ENCODE measurements around the gene ID3.
"Not testable (repeated sequence)": the region's sequence is repeated elsewhere in the genome, so short reads cannot be mapped to it uniquely, and the experiment has no call there.

The ID3 gene

DNA sequence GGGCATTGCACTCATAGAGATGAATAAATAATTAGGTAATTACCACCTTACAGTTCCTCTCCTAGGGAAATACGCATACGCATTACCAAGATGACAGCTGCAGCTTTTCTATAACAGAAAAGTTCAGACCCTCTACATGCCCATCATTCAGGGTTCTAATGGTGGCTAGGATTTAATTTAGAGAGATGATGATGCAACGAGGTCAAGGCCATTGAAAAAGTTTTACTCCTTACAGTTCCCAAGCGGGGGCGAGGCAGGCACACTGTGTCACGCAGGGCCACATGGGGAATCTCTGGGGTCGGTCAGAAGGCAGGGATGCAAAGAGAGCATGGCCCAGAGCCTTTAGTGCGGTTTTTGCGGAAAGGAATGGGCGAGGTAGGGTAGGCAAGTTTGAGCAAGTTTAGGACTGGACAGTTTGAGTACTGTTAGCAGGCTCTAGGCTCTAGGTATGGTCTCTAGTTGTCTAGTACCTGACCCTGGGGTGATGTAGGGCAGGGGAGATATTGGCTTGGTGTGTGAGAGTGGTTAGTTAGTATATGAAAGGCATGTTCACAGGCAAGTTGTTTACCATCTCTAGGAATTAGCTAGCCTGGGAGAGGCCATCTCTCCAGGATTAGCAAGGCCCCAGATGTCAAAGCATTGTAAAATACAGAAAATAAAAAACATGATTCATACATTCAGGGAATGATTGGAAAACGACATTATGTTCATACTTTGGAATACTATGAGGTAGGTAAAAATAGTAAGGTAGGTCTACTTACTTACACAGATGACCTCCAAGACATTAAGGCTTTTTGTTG lies 29.6 kb upstream of the ID3 start:
- no peak for DNase-seq

DNA sequence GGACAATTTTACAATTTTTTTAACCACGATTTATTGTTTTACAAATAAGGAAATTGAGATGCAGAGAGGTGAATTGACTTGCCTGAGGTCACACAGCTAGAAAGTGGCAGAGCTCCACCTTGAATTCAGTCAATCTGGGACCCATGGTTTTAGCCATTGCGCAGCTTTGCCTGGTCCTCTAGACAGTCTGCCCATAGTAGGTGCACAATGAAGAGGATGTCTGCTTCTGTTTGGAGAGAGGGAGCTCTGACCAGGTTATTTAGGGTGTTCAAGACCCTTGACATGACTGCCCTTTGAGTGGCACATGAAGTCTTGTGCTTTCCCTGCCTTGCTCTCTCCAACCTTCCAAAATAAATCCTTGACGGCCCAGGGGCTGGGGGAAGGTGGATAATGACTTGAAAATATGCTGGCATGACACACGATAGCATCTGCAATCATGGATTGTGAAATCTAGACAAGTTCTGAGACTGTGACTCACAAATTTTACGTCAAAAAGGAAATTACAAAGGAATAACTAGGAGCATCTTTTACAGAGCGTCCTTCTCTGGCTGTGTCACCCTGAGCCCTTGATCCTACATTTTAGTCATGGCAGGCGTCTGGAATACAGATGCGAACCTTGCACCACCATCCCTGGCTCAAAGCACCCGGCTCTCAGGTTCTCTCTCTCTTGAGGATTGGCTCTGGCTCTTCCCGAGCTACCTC lies 26.2 kb upstream of the ID3 start:
- DNase-seq, result peak; percentile 78

DNA sequence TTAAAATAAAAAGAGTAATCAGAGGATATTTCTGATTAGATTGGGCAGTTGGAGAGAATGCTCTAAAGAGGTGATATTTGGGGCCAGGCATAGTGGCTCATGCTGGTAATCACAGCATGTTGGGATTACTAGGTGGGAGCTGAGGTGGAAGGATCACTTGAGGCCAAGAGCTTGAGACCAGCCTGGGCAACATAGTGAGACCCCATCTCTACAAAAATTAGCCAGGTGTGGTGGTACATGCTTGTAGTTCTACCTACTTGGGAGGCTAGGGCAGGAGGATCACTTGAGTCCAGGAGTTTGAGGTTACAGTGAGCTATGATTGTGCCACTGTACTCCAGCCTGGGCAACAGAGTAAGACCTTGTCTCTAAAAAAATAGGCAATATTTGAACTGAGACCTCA lies 24.4 kb upstream of the ID3 start:
- DNase-seq, result not testable (repeated sequence)

DNA sequence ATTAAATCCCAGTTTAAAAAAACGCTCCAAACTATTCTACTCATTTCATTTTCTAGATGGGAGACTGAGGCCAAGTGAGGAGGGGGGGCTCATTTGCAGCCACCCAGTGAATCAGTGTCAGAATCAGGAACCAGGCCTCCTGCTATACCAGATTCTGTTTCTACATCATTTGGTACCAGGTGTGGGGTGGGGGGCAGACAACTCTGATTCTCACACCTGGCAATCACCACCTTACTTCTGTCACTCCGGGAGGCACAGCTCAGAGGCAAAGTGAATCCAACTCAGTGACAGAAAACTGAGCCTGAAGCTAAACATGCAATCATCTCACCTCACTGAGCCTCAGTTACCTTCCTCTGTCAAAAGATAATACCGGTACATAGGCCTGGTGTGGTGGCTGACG lies 23.5 kb upstream of the ID3 start:
- no peak for DNase-seq

DNA sequence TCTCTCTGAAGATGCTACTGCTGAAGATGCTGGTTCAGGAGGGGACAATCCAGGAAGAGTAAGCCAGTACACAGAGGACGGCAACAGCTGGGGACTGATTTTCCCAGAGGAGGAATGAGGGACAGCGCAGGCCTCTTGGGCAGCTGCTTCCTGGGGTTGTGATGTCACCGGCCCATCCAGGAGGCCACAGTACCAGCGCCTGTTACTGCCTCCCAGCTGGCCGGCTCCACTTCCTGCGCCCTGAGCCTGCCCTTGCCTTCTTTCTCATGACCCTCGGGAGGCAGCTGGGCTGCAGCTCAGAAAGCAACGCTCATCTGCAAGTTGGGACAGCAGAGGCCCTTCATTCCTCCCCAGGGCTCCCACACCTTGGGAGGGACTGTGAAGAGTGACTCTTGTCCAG lies 21.9 kb upstream of the ID3 start:
- DNase-seq, result no peak

DNA sequence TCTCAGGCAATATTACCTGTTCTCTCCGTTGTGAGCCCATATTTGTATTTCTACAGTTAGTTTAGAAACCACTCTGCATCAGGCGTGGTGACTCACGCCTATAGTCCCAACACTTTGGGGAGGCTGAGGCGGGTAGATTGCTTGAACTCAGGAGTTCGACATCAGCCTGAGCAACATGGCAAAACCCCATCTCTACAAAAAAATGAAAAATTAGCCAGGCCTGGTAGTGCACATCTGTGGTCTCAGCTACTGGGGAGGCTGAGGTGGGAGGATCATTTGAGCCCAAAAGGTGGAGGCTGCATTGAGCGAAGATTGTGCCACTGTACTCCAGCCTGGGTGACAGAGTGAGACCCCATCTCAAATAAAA lies 19.7 kb upstream of the ID3 start:
- no peak for DNase-seq

DNA sequence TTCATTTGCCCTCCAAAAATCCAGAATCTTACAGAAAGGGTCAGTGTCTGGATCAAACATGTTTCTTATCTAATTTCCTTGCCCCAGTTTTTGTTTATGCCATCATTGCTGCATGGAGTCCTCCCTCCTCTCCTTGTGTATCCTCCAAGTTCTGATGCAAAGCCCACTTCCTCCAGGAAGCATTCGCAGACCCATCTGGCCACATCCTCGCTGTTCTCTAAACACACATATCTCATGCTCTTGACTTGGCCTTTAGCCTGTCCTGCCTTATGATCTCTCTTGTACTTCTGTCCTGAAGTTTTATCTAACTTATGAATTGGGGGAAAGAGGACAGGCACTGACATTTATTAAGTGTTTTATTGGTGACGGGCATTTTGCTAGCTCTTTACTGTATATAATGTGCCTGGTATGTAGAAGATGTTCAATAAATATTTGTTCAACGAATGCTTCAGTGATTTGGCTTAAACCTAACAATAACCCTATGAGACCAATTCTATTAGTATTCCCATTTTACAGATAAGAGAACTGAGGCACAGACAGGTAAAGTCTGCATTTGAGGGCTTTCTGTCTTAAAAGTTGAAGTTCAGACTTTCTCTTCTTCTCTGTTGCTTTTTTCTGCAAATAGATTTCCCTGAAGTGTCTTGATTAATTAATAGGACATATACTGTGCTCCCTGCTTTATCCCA lies 19.2 kb upstream of the ID3 start:
- DNase-seq, result peak; percentile 45

DNA sequence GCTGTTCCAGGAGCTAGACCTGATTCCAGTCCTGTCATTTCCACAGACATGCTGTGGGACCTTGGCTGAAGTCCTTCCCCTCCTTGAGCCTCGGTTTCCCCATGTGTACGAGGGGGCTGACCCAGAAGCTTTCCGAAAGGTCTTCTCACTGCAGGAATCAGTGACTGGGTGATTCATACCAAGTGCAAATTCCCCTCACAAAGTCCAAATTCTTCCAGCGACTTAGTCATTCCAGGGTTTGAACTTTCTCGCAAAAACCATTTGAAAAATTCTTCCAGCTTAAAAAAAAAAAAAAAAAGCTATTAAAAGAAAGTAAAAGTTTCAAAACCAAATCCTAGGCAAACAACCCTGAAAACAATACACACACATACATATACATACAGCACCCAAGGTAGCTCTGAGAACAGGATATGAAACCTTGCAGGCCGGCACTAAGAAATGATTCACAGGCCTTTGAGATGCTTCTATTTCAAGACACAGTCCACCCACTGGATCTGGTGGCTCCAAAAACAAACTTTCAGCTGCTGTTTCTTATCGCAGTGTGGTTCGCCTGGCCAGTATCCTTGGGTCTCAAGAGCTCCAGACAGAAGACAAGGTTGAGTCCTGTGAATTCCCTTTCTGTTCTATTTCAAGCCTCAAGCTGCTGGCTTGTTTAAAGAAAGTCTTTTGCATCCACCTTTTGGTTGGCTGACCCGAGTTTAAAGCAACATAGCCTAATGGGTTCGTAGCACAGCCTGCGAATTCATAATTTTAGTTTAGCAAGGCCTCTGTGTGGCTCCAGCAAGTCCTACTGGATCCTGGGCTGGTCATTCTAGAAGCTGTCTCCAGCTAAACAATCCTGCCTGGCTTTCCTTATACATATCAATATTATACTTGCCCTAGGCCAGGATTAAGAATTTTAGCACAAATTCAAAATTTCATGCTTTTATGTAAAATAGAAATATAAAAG lies 18.0 kb upstream of the ID3 start:
- DNase-seq, result peak; percentile 88

DNA sequence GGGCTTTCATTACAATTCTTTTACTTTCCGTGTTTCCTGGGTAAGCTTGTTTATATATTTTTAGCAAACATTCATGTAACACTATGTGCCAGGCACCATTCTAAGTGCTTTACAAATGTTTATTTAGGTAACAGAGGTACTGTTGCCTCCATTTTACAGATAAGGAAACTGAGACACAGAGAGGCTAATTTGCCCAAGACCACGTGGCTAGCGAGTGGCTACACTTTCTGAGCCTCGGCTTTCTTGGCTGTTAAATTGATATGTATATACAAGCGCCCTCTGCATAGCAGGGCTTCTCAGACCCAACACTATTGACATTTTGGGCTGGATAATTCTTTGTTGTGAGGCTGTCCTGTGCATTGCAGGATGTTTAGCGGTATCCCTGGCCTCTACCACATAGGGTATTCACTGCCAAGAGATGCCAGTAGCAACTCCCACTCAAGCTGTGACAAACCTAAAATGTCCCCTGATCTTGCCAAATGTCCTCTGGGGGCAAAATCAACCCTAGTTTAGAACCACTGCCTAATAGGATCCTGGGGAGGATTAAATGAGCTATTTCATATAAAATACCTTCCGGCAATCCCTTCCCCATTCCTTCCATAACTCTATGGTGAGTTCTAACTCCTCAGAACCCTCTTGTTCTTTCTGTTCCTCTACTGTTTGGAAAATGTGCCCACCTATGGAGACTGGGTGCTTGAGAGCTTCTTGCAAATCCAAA lies 17.2 kb upstream of the ID3 start:
- no peak for DNase-seq

DNA sequence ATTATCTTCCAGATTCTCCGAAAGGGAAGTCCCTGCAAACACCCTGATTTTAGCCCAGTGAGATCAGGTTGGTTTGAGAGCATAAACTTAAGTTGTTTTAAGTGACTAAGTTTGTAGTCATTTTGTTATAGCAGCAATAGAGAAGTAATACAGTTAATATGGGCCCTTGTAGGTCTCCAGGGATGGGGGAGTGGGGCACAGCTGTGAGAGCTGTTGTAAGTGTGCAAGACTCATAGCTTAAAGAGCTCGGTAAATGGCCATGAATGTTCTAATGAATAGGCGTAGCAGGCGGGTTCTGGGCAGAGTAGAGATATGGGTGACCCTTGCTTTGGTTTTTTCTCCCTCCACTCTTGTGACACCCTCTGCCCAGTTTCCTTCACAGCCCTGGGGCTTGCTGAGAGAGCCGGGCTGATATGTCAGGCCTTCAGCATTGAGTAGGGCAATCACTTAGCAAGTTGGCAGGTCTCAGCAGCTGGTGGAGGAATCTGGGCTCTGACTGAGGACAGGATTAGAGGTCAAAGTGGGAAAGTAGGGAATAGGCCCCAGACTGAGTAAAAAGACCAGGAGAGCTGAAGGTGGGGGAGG lies 16.0 kb upstream of the ID3 start:
- DNase-seq, result no peak

DNA sequence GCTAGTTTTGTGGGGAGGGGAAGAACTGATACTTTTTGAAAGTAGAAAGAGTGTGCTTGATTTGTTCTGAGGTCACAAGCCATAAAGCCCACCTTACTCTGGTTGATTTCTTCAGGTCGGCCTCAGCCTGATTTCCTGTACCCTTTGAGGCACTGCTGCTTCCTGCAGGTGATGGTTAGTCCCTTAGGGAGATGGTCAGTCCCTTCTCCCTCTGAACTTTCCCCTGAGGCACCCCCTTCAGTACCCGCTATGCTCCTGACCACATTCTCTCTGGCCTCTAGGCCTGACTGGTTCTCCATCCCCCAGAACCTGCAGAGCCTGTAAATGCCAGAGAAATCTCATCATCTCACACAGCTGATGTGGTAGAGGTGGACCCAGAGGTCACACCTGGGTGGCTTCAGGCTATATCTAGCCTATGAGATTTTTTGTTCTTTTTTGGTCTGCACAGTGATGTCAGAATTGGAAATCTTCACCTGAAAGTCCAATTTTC lies 15.0 kb upstream of the ID3 start:
- no peak for DNase-seq

DNA sequence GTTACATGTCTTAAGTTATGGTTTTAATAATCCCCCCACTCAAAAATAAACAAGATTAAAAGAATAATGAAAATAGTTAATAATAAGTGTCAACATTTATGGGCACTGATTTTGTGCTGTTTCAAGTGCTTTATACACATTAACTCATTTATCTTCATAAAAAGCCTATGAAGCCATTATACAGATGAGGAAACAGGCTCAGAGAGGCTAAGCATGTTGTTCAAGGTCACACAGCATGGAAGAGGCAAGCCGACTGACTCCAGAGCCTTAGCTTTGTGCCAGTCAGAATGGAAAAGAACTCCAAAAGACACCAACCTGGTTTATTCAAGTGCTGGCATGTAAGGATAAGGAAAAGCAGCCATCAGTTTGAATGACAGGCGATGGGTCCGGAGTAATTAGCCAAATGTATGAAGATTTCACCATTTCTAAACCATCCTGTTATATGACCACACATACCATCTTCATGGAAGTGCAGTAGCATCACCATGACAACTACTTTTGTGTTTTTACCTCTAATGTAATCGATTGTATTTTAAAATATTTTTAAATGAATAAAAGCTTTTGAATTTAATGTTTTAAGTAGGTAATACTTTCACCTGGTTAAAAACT lies 14.4 kb upstream of the ID3 start:
- no peak for DNase-seq

DNA sequence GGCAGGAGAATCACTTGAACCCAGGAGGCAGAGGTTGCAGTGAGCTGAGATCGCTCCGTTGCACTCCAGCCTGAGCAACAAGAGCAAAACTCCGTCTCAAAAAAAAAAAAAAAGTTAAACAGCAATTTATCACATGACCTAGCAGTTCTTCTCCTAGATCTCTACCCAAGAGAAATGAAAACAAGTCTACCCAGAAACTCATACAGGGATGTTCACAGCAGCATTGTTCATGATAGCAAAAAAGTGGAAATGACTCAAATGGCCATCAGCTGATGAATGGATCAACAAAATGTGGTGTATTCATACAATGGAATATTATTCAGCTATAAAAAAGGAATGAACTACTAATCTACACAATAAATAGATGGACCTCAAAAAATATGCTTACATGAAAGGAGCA lies 12.2 kb upstream of the ID3 start:
- no peak for DNase-seq

DNA sequence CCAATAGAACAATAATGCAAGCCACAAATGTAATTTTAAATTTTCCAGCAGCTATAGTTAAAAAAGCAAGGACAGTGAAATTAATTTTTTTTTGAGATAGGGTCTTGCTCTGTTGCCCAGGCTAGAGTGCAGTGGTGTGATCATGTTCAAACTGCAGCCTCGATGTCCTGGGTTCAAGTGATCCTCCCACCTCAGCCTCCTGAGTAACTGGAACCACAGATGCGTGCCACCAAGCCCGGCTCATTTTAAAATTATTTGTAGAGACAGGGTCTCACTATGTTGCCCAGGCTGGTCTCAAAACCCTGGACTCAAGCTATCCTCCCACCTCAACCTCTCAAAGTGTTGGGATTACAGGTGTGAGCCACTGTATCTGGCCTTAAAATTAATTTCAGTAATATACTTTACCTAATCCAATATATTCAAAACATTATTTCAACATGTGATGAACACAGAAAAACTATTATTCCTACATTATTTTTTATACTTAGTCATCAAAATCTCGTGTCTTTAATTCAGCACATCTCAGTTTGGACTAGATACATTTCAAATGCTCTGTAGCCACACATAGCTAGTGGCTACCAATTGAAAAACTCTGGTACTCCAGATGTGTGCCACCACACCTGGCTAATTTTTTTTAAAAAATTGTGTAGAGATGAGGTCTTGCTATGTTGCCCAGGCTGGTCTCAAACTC lies 10.8 kb upstream of the ID3 start:
- no peak for DNase-seq

DNA sequence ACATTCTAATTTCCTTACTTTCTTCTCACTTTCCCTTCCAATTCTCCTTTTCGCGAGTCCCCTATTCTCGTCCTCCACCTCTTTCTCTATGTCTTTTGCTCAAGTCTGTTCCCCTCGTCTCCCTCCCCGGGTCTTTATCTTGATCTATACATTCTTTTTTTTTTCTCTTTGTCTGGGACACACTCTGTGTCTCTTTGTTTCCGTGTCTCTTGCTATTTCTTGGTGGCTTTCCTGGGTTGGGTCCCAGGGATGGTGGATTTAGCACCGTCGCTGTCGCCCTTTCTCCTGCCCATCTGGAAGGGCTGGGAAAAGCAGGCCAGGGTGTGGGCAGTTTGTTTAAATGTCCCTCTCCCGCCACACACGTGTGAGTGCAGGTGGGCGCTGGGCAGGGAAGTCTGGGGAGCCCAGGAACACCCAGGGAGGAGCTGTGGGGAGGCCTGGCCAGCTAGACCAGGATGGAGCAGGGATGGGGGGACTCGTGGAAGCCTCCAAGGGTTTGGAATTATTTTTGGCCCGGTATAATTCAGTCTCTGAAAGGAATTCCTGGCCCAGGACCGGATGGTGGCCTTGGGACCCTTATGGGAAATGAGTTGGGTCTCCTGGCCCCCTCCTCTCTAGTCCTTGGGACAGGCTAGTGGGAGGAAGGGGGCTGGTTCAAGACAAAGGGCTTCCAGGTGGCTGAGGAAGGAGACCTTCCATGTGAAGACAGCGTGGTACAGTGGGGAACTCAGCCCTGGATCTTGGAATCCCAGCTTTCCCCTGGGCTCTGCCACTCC lies 9.5 kb upstream of the ID3 start:
- no peak for DNase-seq

DNA sequence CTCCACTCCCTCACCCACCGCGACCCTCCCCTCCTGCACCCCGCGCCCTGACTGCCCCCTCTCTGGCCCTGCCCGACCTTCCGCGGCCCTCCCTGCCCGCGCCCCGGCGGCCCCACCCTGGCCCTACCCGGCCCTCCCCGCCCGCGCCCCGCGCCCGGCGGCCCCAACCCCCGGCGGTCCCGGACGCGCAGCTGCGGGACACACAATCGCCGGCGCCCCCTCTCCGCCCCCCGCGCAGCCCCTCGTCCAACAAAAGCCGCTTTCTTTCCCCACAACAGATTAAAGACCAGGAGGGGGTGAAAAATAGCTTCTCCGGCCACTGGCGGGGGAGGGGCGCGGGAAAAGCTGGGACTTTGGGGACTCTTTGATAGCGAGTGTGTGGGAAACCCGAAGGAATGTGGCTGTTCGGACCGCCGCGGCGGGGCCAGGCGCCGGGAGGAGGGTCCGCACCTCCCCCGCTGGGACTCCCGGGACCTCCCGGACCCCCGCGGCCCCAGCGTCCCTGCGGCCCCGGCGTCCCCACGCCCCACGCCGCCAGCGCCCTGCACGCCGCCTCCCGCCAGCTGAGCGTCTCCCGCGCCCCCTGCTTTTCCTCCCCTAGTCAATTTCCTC lies 8.8 kb upstream of the ID3 start:
- no peak for DNase-seq

DNA sequence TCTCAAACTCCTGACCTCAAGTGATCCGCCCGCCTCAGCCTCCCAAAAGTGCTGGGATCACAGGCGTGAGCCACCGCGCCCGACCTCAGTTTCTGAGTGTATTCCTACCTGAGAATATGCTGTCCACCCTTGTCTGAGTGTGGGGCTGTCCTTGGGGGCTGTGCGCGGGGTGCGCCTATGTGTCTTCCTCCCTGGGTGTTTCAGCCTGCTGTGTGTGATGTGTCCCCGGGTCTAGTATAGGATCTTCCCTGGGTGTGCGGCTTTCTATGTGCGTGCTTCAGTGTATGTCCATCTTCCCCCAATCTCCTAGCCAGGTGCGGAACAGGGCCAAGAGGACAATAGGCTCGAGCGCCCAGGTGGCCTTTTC lies 8.3 kb upstream of the ID3 start:
- no peak for DNase-seq

DNA sequence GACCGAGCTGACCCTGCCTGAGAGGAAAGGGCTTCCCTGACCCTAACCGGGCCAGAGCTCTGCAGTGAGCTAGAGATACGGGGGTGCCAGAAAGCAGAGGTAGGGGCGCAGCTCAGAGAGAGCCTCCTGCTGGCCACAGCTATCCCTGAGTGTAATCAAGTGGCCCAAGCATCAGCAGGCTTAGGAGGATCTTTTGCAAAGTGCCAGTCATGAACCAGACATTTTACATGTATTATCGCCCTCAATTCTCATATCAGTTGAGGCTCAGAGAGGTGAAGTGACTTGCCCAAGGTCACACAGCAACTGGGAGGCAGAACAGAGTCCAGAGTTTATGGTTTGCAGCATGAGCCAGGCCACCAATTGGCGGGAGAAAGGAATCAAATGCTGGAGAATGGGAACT lies 7.0 kb upstream of the ID3 start:
- DNase-seq, result no peak

DNA sequence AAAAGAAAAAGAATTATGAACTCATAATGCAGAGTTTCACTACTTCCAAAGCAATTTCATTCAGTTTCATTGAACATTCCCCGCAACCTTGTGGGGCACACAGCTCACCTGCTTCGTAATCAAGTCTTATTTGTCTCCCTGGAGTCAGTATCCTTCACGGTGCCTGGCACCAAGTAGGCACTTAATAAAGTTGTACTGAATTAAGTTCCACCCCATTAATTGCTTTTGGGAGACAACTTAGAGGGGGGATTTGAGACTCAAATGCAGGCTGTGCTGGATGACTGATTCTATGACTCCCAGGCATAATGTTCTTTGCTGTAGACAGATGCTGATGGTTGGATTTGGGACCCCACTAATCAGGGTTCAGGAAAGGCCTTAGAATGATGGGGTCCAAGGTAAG lies 6.5 kb upstream of the ID3 start:
- DNase-seq, result no peak
